Ovary (tissue), 3 donors: ENCODE results near the gene SELENOH.

Source experiments
- POLR2A ChIP-seq: fragments of 450-650 bp; IDR thresholded peaks from one replicate; pipeline ENCODE4 v1.6.1; 2017; ENCODE audit warnings: antibody characterized with exemption, mild to moderate bottlenecking, moderate library complexity
- TF ChIP-seq, protein P1 (sequence below), 3 donors: fragments of 450-650 bp in 2 of 3; fragments of 200-600 bp in 1 of 3; IDR thresholded peaks; one replicate each; pipeline versions ENCODE4 v1.5.1 to v1.8.0; 2016 to 2022; ENCODE audit warnings: antibody characterized with exemption in 3 of 3, mild to moderate bottlenecking in 1 of 3
- donor health status: DM: no; HTN: no; CAD: no.

GRCh38 chr11:57709802-57710367, 31.4 kb upstream of the SELENOH start:
- TF ChIP-seq, protein P1, sequence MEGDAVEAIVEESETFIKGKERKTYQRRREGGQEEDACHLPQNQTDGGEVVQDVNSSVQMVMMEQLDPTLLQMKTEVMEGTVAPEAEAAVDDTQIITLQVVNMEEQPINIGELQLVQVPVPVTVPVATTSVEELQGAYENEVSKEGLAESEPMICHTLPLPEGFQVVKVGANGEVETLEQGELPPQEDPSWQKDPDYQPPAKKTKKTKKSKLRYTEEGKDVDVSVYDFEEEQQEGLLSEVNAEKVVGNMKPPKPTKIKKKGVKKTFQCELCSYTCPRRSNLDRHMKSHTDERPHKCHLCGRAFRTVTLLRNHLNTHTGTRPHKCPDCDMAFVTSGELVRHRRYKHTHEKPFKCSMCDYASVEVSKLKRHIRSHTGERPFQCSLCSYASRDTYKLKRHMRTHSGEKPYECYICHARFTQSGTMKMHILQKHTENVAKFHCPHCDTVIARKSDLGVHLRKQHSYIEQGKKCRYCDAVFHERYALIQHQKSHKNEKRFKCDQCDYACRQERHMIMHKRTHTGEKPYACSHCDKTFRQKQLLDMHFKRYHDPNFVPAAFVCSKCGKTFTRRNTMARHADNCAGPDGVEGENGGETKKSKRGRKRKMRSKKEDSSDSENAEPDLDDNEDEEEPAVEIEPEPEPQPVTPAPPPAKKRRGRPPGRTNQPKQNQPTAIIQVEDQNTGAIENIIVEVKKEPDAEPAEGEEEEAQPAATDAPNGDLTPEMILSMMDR (IDR thresholded peaks at IDR 0.05) = no peak
- TF ChIP-seq POLR2A = no peak
